DOHH2 (cell line): Measurements from ENCODE around the gene CBARP.

ENCODE experiments used
- H3F3A ChIP-seq: fragments of 200-600 bp; sonication (generic), shearing (Covaris generic); 2 replicates; pipeline ENCODE4 v1.6.0; 2016; ENCODE audit warnings: antibody characterized with exemption, mild to moderate bottlenecking; ENCODE audit not compliant: control insufficient read depth, insufficient read depth
- H3K27ac ChIP-seq: fragments of 200-600 bp; sonication (generic); 2 replicates; pipeline ENCODE4 v1.5.1; 2014; ENCODE audit warnings: low read depth, mild to moderate bottlenecking, low read length, moderate library complexity
- H3K27me3 ChIP-seq: fragments of 200-600 bp; sonication (generic); 2 replicates; pipeline ENCODE4 v1.6.1; 2014; ENCODE audit warnings: mild to moderate bottlenecking, low read length, mixed read lengths; ENCODE audit not compliant: control insufficient read depth
- H3K36me3 ChIP-seq: fragments of 200-600 bp; sonication (generic); 2 replicates; pipeline ENCODE4 v1.6.1; 2014; ENCODE audit warnings: mild to moderate bottlenecking, low read length, moderate library complexity, mixed read lengths; ENCODE audit not compliant: control insufficient read depth
- H3K4me1 ChIP-seq: fragments of 200-600 bp; sonication (generic); 2 replicates; pipeline ENCODE4 v1.6.1; 2014; ENCODE audit warnings: mild to moderate bottlenecking, low read length, mixed read lengths; ENCODE audit not compliant: control insufficient read depth
- H3K4me2 ChIP-seq: fragments of 200-600 bp; sonication (generic); 2 replicates; pipeline ENCODE4 v1.6.0; 2014; ENCODE audit warnings: mild to moderate bottlenecking, low read length, moderate library complexity
- H3K4me3 ChIP-seq: fragments of 200-600 bp; sonication (generic); 2 replicates; pipeline ENCODE4 v1.5.1; 2014; ENCODE audit warnings: mild to moderate bottlenecking, low read length, mixed read lengths
- H3K79me2 ChIP-seq: fragments of 200-600 bp; sonication (generic); 2 replicates; pipeline ENCODE4 v1.6.1; 2014; ENCODE audit warnings: mild to moderate bottlenecking, low read length, mixed read lengths; ENCODE audit not compliant: control insufficient read depth
- H3K9me2 ChIP-seq: fragments of 200-600 bp; sonication (generic); replicated peaks from 2 replicates; pipeline ENCODE4 v1.6.1; 2014; ENCODE audit warnings: mild to moderate bottlenecking, low read length, mixed read lengths; ENCODE audit not compliant: control insufficient read depth
- H3K9me3 ChIP-seq: fragments of 200-600 bp; sonication (generic); 2 replicates; pipeline ENCODE4 v1.6.1; 2014; ENCODE audit warnings: antibody characterized with exemption, low read length, mixed read lengths; ENCODE audit not compliant: control insufficient read depth, insufficient read depth
- H4K20me1 ChIP-seq: fragments of 200-600 bp; sonication (generic); 2 replicates; pipeline ENCODE4 v1.6.0; 2014; ENCODE audit warnings: low read depth, mild to moderate bottlenecking, antibody characterized with exemption, low read length, moderate library complexity; ENCODE audit not compliant: control insufficient read depth, insufficient read depth
- CTCF ChIP-seq: fragments of 200-600 bp; sonication (generic); IDR thresholded peaks from one replicate; pipeline ENCODE4 v1.5.1; 2014; ENCODE audit warnings: antibody characterized with exemption, mild to moderate bottlenecking, low read depth, low read length; ENCODE audit not compliant: poor library complexity, severe bottlenecking
- EZH2phosphoT487 ChIP-seq: fragments of 200-600 bp; sonication (generic); IDR thresholded peaks from 2 replicates; pipeline ENCODE4 v1.6.1; 2017; ENCODE audit warnings: borderline replicate concordance, mild to moderate bottlenecking, antibody characterized with exemption, low read length, moderate library complexity, mixed read lengths

CBARP gene

GRCh38 chr19:1258707-1259205, 21.0 kb upstream of the CBARP start:
- Histone ChIP-seq H3K27ac (peak overlapping the region; percentile 85), H3K36me3 (peaks cover 58% of the 10 kb centered on the region), H3K9me2 (no peaks in the 10 kb centered on the region), H3K4me3 (peak overlapping the region; percentile 77), H3F3A (peaks cover 47% of the 10 kb centered on the region), H3K27me3 (no peaks in the 10 kb centered on the region), H3K4me1 (peaks cover 85% of the 10 kb centered on the region), H4K20me1 (peaks cover 6% of the 10 kb centered on the region; the same call in 1 of the 2 replicates), H3K9me3 (no peaks in the 10 kb centered on the region), H3K79me2 (peaks cover 51% of the 10 kb centered on the region), H3K4me2 (peak overlapping the region; percentile 98)
- TF ChIP-seq CTCF (no peak), EZH2phosphoT487 (no peak)

- Histone ChIP-seq H3K36me3 (peaks cover 64% of the 10 kb centered on the region), H3K27me3 (no peaks in the 10 kb centered on the region), H3K27ac (peak overlapping the region; percentile 85), H4K20me1 (peaks cover 11% of the 10 kb centered on the region; the same call in 1 of the 2 replicates), H3K9me2 (no peaks in the 10 kb centered on the region), H3F3A (peaks cover 48% of the 10 kb centered on the region), H3K9me3 (no peaks in the 10 kb centered on the region), H3K4me3 (peak overlapping the region; percentile 48), H3K79me2 (peaks cover 58% of the 10 kb centered on the region), H3K4me1 (peaks cover 85% of the 10 kb centered on the region), H3K4me2 (peak overlapping the region; percentile 98)
- TF ChIP-seq CTCF (no peak), EZH2phosphoT487 (no peak)
Observed at GRCh38 chr19:1258163-1258492, 20.3 kb upstream of the CBARP start.

- Histone ChIP-seq H3K9me2 (no peaks in the 10 kb centered on the region), H3K4me3 (peak overlapping the region; percentile 48), H3K27ac (peak overlapping the region; percentile 85), H3K79me2 (peaks cover 61% of the 10 kb centered on the region), H3F3A (peaks cover 43% of the 10 kb centered on the region), H4K20me1 (peaks cover 11% of the 10 kb centered on the region; the same call in 1 of the 2 replicates), H3K36me3 (peaks cover 69% of the 10 kb centered on the region), H3K27me3 (no peaks in the 10 kb centered on the region), H3K4me2 (peak overlapping the region; percentile 98), H3K4me1 (peaks cover 85% of the 10 kb centered on the region), H3K9me3 (no peaks in the 10 kb centered on the region)
- no peak for TF ChIP-seq EZH2phosphoT487
- no peak for TF ChIP-seq CTCF
Observed at GRCh38 chr19:1257475-1258162, 19.8 kb upstream of the CBARP start.
